ENCODE results near the gene MSLN.

The MSLN gene

GRCh38 chr16:801584-802363 lies 41.2 kb downstream of the MSLN start:
- no peak for DNase-seq (ENCODE audit: low read depth in 2 of 2, low spot score in 1 of 2)

GRCh38 chr16:802461-802860 lies 41.9 kb downstream of the MSLN start:
- DNase-seq (ENCODE audit: low read depth in 2 of 2, low spot score in 1 of 2) = no peak

- DNase-seq (ENCODE audit: low read depth in 2 of 2, low spot score in 1 of 2) = no peak
These were observed 42.6 kb downstream of the MSLN start for GRCh38 chr16:802914-803753.

- no peak for DNase-seq (ENCODE audit: low read depth in 2 of 2, low spot score in 1 of 2)
These were observed 43.2 kb downstream of the MSLN start for GRCh38 chr16:803754-804080.

GRCh38 chr16:804193-805048 lies 43.9 kb downstream of the MSLN start:
- no peak for DNase-seq (ENCODE audit: low read depth in 2 of 2, low spot score in 1 of 2)

DNA sequence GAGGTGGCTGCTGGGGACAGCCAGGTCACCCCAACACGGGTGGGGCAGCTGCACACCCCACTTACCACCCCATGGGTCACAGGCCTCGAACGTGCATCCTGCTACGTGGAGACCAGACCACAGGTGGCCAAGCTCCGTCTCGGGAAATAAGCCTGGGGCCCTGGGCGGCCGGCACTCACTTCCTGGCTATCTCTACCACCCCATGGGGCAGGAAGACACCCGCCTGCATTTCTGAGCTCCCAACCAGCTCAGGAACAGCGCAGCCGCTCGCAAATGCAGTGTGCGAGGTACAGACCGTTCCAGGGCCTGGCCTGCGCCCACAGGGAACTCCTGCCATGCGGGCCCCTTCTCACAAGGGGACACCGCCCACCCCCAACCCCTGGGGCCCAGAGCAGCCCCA lies 44.9 kb downstream of the MSLN start:
- DNase-seq (ENCODE audit: low read depth in 2 of 2, low spot score in 1 of 2) = no peak

GRCh38 chr16:807347-808084 lies 47.0 kb downstream of the MSLN start:
- peak; percentile 58 to 70 for DNase-seq (ENCODE audit: low read depth in 2 of 2, low spot score in 1 of 2)

- no peak for DNase-seq (ENCODE audit: low read depth in 2 of 2, low spot score in 1 of 2)
These were observed 47.5 kb downstream of the MSLN start for GRCh38 chr16:808085-808386.

DNA sequence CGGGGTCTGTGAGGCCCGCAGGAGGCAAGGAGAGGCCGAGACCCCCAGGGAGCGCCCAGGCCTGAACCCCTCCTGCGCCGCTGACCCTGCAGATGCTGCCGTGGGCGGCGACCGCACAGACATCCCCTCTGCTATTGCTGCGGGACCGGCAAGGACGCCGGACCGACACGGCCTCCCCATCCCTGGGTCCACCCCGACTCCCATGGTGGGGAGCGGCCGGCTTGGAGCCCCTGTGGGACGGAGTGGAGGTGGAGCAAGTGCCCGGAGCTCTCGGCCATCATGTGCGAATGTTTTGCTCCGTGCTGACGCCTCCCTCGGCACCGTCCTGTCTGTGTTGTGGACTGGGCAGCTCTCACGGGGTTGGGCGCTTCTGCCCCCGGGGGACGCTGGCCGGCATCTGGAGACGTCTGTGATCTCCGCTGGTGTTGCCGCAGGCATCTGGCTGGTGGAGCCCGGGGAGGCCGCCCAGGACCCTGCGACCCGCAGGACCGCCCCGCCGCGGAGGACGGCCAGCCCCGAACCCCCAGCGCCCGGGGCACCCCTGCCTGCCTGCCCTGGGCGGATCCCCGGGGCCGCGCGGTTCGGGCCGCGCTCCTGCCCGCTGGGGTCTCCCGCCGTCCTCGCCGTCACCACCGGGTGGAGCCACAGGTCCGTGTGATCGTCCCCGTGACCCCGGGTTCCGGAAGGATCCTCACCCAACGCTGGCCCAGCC lies 52.8 kb downstream of the MSLN start:
- DNase-seq (ENCODE audit: low read depth in 2 of 2, low spot score in 1 of 2) = peak in 1 of 2 donors; percentile 18

GRCh38 chr16:813916-814412 lies 53.4 kb downstream of the MSLN start:
- DNase-seq (ENCODE audit: low read depth in 2 of 2, low spot score in 1 of 2) = no peak

DNA sequence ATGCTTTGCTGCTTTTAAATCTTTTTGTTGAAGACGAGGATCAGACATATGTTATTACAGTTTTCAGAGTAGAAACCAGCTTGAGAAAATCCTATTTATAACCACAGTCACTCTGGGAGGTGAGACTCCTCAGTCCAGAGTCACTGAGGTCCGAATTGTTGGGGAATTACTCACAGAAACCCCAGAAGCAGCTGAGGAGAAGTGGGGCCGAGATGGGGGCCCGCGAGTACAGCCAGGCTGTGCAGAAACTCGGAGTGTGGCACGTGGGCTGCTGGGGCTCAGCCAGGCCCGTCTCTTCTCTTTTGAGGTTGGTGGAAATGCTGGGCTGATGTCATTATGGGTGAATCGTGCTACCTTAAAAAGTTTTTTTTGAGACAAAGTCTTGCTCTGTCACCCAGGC lies 54.4 kb downstream of the MSLN start:
- DNase-seq (ENCODE audit: low read depth in 2 of 2, low spot score in 1 of 2) = no peak

GRCh38 chr16:815861-816260 lies 55.3 kb downstream of the MSLN start:
- no peak for DNase-seq (ENCODE audit: low read depth in 2 of 2, low spot score in 1 of 2)

GRCh38 chr16:817001-817906 lies 56.7 kb downstream of the MSLN start:
- DNase-seq (ENCODE audit: low read depth in 2 of 2, low spot score in 1 of 2) = no peak

DNA sequence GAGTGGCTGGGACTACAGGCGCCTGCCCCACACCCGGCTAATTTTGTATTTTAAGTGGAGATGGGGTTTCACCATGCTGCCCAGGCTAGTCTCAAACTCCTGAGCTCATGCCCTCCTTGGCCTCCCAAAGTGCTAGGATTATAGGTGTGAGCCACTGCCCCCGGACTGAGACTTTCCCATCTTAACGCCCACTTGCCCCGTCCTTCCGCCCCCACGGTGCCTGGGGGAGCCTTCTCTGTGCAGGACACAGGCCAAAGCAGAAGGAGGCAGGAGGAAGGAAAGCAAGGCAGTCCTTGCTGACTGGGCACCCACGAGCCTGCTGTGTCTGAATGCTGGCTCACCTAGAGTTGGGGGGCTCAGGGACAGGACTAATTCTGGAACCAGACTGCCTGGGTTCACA lies 57.6 kb downstream of the MSLN start:
- DNase-seq (ENCODE audit: low read depth in 2 of 2, low spot score in 1 of 2) = no peak
